GM18498 (cell line): ENCODE results near the gene MBOAT2.

Experiments
- ATAC-seq: cut with Tn5 transposase; IDR thresholded peaks from one replicate; pipeline ENCODE4 v1.9.1; 2021; ENCODE audit warnings: mild to moderate bottlenecking, moderate library complexity; ENCODE audit not compliant: unreplicated experiment

The MBOAT2 gene

DNA sequence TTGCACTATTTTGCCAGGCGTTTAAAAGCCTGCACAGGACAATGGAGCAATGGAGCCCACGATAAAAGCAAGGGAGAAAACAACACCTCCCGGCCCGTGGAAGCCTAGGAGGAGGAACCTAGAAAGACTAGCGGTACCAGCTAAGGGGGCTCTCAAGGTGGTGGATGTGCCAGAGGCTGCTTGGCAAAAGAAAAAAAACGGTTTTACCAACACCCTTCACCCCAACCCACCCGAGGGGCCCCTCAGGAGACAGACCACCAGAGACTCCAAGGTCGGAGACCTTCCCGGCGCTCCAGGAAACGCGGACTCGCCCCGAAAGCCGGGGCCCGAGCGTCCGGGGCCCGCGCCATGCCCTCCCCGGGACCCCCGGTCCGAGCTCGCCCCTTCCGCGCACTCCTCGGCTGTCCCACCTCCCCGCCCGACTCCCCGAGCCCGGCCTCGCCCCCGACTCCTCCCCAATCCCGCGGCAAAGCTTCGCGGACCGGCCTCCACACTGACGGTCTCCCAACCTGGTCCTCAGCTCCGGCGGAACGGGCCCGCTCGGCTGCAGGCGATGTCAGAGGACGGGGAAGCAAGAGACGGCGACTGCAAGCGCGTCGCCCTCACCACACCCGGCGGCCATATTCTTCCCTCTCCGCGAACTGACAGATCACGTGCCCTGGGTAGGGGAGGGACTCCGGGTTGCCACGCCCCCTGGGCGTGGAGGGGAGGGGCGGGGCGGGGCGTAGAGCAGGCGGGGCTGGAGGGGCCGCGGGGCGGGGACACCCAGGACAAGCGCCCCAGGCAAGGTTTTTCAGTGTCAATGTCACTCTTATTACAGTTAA, 166.3 kb downstream of the MBOAT2 start, which contains the start of gene KIDINS220:
TSS of gene KIDINS220 (minus strand) at position 643 of the 824 bp plus-strand sequence. CDS start 10,520 bp downstream, outside the sequence.
- peak; percentile 95 for ATAC-seq

DNA sequence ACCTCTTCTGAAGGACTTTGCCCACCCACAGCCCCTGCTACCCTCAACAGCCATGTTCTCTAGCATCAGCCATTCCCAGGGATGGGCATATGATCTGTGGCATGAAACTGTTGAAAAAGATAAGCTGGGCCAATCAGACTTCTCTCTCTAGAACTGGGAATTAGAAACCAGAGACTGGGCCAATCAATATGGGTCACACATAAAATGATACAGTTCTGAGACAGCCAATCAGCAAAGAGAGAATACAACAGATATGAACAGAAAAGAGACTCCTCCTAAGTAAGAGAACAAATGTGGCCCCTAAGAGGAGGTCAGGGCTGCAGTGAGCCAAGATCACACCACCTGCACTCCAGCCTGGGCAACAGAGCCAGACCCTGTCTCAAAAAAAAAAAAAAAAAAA, 168.2 kb downstream of the MBOAT2 start:
- ATAC-seq: no peak

DNA sequence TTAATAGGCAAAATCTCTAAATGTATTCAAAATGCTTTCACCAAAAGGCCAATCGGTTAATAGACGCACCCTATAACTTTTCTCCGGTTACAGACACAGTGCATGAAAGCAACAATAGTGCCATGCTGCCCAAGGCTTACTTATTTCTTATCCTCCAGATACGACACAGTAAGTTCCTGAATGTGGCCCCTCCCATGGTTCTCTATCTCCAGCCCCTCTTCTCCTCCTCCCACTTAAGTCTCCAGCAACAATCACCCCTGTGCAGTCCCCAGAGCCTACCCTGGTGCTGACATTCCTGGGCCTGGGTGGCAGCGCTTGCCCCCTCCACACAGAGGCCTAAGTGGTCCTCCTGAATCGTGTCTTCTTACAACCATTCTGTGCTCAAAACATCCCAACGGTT, 169.6 kb downstream of the MBOAT2 start:
- ATAC-seq: no peak

DNA sequence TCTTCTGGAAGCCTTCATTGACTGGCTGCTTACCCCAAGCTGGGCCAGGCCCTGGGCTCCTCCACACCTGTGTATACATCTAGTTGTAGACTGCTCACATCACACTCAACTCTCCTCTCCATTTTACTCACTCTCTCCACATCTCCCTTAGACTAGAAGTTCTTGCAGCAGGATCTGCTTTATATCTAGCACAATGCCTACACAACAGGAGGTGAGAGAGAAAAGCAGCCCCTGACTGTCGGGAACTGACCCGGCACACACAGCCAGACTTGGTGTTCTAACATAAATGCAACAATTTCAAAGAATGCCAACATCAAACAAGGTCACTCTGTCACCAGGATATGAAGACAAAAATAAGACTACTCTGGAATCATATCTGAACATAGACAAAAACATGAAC, 172.0 kb downstream of the MBOAT2 start:
- ATAC-seq: no peak

DNA sequence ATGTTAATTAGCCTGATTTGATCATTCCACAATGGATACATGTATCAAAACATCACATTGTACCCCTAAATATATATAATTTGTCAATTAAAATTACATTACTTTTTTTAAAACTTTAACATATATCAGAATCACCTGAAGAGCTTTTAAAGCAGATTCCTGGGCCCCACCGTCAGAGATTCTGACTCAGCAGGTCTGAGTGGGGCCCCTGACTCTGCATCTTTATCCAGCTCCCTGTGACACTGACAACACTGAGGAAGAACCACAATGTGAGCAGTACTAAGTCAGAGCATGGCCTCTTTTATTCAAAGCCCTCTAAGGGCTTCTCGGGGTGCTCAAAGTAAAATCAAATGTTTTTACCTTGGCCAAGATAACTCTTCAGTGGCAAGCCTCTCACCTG, 175.8 kb downstream of the MBOAT2 start:
- no peak for ATAC-seq

DNA sequence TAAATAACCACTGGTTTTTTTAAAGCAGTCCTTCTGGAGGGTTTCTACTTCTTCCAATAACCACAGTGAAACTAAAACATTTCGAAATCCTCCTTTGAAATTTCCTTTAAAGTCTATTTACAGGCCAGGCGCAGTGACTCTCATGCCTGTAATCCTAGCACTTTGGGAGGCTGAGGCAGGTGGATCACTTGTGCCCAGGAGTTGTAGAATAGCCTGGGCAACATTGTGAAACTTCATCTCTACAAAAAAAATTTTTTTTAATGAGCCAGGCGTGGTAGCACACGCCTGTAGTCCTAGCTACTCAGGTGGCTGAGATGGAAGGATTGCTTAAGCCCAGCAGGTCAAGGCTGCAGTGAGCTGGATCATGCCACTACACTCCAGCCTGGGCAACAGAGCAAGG, 181.3 kb downstream of the MBOAT2 start:
- ATAC-seq: no peak

DNA sequence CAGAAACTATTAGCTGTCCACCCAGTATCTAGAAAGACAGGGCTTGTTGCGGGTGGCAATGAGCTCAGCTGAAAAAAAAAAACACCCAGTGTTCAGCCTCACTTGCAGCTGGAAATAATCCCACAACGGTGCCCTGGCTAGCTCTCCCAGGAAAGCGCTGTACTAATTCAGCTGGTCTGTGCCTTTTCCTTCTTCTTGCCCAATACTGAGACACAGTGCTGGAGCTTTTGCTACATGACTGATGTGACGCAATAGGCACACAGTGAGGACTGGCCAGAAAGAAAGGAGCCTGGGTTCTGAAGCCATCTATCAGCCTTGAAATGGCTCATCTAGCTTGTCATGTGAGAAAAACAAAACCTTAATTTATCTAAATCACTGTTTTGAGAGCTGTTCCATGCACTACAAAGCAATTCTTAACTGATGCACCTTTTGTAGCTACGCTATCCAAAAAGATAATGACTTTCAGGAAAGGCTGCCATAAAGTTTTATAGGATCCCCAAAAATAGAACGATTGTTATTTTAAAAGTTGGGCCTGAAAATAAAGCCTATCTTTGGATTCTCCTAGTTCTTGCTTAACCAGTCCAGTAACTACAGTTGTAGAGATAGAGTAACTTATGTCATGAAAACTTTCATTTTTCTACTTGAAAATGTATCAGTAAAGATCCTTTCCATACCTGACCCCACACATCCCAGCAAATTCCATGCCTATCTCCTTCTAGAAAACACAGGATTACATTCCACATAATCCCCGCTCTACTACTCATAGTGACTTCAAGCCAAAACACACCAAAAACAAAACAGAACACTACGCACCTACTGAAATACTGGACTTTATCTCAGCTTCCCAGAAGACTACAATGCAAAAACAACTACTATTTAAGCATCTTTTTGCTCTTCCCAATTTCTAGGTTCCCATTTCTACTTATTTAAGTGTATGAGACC, 181.9 kb downstream of the MBOAT2 start:
- ATAC-seq: no peak

DNA sequence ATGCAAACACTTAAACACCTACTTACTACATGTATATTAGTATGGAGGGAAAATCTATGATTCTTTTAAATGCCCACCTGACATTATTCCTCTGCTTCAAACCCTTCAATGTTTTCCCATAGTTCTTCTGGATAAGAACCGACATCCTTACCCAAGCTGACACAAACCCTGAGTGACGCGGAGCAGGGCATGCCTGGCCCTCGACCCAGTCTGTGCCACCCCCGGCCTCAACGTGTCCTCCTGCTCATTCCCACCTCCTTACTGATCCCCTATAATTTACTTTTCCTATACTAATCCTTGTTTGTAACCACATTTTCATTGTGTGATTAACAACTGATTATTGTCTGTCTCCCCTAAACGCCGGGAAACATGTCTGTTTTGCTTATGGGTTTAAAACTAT, 183.5 kb downstream of the MBOAT2 start:
- ATAC-seq: no peak

DNA sequence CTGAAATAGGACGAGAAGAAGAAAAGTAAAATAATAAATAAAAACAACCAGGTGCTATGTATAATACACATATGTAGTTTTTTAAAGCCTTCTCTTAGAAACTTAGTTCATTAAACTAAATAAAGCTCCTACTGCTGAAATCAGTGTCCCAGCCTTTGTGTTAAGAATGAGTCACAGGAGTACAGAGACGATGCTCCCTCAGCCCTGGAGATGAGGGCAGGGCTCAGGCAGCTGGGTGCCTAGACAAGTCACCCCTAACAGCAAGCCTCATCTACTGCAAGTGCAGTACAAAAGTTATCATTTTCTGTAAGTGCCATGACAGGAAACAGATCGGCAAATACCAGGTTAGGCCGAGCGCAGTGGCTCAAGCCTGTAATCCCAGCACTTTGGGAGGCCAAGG, 184.3 kb downstream of the MBOAT2 start:
- no peak for ATAC-seq

DNA sequence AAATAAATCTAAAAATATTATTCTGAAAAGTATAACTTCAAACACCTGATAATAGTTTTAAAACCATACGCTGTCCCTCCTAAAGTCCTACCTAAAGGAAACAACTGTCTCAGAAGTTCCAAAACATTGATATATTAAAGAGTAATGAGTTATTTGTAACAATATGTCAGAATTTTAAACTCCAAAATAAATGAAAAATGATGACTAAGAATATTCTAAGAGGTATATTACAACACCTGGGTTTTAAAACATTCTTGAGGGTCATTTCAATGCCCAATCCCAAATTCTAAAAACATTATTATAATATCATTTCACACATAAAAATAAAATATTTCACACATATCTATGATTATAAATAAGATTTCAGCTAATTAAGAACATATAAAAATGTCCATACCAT, 186.3 kb downstream of the MBOAT2 start:
- ATAC-seq: no peak

DNA sequence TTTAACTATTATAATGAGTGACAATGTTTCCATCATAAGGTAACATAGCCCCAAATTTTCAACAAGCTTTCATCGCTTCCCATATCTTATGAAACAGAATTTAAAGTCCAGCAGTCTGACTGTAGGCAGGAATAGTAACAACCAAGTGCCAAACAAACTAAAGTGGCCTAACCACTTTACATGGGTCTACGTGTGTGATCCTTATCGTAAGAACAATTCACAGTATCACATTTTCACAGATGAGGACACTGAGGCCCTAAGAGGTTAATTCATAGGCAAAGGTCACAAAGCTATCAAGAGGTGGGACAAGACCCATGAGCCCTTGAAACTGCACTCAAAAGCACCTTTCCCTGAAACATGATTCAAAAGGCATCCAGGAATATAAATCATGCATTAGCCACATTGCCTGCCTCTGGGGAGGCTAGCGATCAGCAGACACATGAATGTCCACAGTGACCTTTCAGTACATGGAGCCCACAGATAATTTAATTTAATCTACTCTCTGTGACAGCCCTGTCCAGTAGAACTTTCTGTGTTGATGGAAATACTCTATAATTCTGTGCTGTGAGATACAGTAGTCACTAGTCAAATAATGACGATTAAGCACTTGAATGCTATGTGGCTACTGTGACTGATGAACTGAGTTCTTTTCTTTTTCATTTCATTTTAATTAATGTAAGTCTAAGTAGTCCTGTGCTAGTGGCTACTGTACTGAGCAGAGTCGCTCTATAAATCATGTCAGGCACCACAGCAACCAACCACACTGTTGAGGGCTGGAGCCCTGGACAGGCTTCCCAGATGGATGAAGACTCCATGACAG, 196.4 kb downstream of the MBOAT2 start:
- ATAC-seq: no peak

DNA sequence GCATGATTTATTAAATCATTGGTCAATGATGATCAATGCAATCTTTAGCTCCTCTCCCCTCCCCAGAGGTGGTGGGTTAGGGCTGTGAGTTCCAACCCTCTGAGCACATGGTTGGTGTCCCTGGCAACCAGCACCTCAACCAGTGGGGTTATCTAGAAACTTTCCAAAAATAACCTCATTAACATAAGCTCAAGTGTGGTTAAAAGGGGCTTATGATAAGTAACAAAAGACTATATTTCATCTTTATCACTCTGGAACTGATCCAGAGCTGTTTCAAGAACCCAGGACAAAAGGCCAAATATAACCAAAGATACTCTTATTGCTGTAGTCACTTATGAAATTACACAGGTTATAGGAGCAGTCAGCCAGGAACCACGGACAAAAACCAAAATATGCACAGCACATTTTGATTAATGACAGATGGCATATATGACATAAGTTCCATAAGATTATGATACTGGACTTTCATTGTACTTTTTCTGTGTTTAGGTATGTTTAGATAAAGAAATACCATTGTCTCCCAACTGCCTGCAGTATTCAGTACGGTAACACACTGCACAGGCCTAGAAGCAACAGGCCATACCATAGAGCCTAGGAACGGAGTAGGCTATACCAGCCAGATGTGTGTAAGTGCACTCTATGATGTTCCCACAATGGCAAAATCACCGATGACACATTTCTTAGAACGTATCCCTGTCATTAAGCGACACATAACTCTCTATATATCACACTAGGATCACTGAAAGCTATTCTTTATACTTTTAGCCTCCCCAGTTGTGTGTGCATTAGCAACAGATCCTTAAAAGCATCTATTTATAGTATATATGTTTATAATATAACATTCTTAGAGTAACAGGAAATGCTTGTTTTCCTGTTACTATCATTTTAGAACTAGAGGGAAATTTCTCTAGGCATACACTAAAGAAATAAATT, 197.9 kb downstream of the MBOAT2 start:
- ATAC-seq: no peak

DNA sequence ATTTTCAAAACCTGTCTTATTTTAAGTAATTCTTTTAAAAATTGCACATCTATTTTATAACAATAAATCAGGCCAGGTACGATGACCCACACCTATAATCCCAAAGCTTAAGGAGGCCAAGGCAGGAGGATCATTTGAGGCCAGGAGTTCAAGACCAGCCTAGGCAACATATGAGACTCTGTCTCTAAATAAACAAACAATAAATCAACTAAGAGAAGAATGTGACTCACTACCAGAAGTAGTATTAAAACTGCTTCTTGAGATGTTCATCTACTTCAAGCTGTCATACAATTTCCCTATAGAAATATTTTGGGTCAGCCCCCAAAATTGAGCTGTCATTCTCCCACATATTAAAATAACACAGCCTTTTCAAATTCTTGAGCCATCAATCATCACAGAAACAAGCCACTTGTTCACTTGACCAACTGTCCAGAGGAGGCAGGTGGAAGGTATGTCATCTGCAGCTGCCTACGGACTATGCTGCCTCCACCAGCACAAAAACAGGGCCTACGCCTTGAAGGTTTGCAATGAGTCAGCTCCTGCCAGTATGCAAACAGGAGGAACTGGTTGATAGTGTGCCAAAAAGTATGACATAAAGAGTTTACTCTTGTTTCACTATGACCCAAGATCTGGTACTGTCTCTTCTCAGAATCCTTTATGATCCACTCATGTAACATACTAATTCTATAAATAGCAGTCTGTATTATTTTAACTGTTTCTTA, 199.7 kb downstream of the MBOAT2 start:
- peak; percentile 99 for ATAC-seq

DNA sequence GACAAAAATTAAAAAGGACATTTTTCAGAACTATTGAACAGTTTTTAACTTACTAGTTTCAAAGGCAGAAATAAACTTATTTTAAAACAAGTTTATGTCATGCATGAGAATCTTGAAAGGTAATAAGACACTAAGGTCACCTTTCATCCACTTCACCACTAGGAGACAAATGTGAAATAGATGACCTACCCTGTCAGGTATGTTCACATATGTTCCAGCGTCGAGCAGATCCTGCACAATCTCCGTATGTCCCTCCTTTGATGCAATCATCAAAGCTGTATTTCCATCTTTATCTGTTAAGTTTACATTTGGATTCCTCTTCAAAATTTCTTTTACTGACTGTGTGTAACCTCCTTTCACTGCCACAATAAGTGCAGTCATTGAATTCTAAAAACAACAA, 200.7 kb downstream of the MBOAT2 start:
- no peak for ATAC-seq
